SH-SY5Y (cell line): ENCODE results near the gene CD164.

ENCODE experiments used
- GATA2 ChIP-seq: IDR thresholded peaks from 2 replicates; pipeline ENCODE4 v1.6.1; 2011; ENCODE audit warnings: mild to moderate bottlenecking, low read depth, low read length
- GATA3 ChIP-seq: IDR thresholded peaks from 2 replicates; pipeline ENCODE4 v1.6.1; 2011; ENCODE audit warnings: low read depth, mild to moderate bottlenecking, low read length, moderate library complexity

Gene CD164

DNA sequence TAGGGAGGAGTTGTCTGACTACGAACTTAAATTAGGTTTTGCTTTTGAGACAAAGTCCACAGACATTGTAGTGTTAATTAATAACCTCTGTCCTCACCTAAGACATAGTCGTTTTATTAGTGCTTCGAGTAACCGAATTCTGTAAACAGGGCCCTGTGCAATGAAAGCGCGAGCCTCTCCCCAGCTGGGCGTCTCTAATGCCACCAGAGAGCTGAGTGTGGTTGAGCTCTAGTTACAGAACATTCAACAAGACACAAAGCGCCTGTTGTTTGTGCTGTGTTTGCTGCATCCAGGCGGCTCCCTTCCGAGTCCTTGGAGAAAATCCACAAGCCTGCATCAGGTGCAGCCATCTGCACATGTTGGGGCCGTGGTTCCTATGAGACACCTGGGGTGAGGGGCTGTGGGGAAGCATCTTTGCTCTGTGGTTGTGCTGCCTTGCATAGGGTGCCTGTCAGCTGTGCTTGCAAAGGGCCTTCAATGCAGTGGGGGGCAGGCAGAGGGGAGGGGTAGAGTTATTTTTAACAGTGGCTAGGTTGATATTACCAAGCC lies 63.9 kb downstream of the CD164 start:
- TF ChIP-seq GATA3 (no peak), GATA2 (no peak)

DNA sequence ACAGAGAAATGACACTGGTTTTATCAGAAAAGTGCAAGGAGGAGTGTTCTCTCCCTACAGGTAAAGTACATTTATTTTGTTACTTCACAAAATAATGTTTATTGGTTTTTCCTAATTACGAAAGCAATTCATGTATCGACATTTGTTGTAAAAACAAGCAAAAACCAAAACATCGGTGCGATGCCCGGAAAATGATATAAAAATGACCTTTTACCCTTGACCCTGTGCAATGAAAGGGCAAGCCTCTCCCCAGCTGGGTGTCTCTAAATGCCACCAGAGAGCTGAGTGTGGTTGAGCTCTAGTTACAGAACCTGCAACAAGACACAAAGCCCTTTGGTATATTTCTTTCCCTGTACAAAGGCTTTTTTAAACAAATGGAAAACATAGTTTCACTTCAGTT lies 65.4 kb downstream of the CD164 start:
- no peak for TF ChIP-seq GATA2
